NCI-H146 (cell line): ENCODE data around the gene SQSTM1.
A peak's percentile ranks its signal among the peaks of the same experiment; 100 is the strongest.

ENCODE experiments used
- DNase-seq: peaks from one replicate; lab custom pipeline; 2025; lab: John Stamatoyannopoulos, UW

The SQSTM1 gene

GRCh38 chr5:179795049-179795862, 25.4 kb upstream of the SQSTM1 start:
- DNase-seq = peak; percentile 71

- peak; percentile 73 for DNase-seq
Observed at GRCh38 chr5:179795863-179796833, 24.6 kb upstream of the SQSTM1 start.

- no peak for DNase-seq
Observed at GRCh38 chr5:179796877-179797608, 23.7 kb upstream of the SQSTM1 start.

- no peak for DNase-seq
Observed at GRCh38 chr5:179797741-179798140, 23.0 kb upstream of the SQSTM1 start.

GRCh38 chr5:179798144-179798770, 22.4 kb upstream of the SQSTM1 start:
- DNase-seq = no peak

GRCh38 chr5:179798771-179799643, 21.7 kb upstream of the SQSTM1 start:
- no peak for DNase-seq

- DNase-seq = no peak
Observed at GRCh38 chr5:179799644-179799973, 21.1 kb upstream of the SQSTM1 start.

- no peak for DNase-seq
Observed at GRCh38 chr5:179800071-179800695, 20.5 kb upstream of the SQSTM1 start.

- no peak for DNase-seq
Observed at GRCh38 chr5:179800696-179801201, 20.0 kb upstream of the SQSTM1 start.

GRCh38 chr5:179801304-179802206, 19.1 kb upstream of the SQSTM1 start:
- no peak for DNase-seq

- DNase-seq = no peak
Observed at GRCh38 chr5:179802207-179802883, 18.4 kb upstream of the SQSTM1 start.

GRCh38 chr5:179802950-179803562, 17.6 kb upstream of the SQSTM1 start:
- peak; percentile 88 for DNase-seq

- DNase-seq = no peak
Observed at GRCh38 chr5:179803651-179804554, 16.8 kb upstream of the SQSTM1 start.

- DNase-seq = no peak
Observed at GRCh38 chr5:179804555-179804947, 16.2 kb upstream of the SQSTM1 start.

GRCh38 chr5:179805070-179805528, 15.6 kb upstream of the SQSTM1 start:
- DNase-seq = no peak

GRCh38 chr5:179805529-179806249, 15.0 kb upstream of the SQSTM1 start:
- peak; percentile 43 for DNase-seq
